HG02885 (cell line): ENCODE measurements around the gene HS3ST3A1.

ENCODE experiments used
- ATAC-seq: cut with Tn5 transposase; IDR thresholded peaks from one replicate; pipeline ENCODE4 v1.9.1; 2021; ENCODE audit warnings: mild to moderate bottlenecking; ENCODE audit not compliant: unreplicated experiment, poor library complexity

HS3ST3A1 gene

GRCh38 chr17:13541032-13541480, 60.7 kb downstream of the HS3ST3A1 start:
- ATAC-seq = no peak

- ATAC-seq = no peak
Measured at GRCh38 chr17:13540546-13540945, 61.2 kb downstream of the HS3ST3A1 start.

- ATAC-seq = no peak
Measured at GRCh38 chr17:13539421-13539820, 62.3 kb downstream of the HS3ST3A1 start.

- no peak for ATAC-seq
Measured at GRCh38 chr17:13538841-13539411, 62.8 kb downstream of the HS3ST3A1 start.

GRCh38 chr17:13537871-13538643, 63.7 kb downstream of the HS3ST3A1 start:
- no peak for ATAC-seq

GRCh38 chr17:13537167-13537731, 64.5 kb downstream of the HS3ST3A1 start:
- ATAC-seq = no peak

GRCh38 chr17:13534946-13535345, 66.8 kb downstream of the HS3ST3A1 start:
- no peak for ATAC-seq

- no peak for ATAC-seq
Measured at GRCh38 chr17:13531721-13532120, 70.0 kb downstream of the HS3ST3A1 start.

- no peak for ATAC-seq
Measured at GRCh38 chr17:13525876-13526275, 75.9 kb downstream of the HS3ST3A1 start.

- no peak for ATAC-seq
Measured at GRCh38 chr17:13523164-13523563, 78.6 kb downstream of the HS3ST3A1 start.

- no peak for ATAC-seq
Measured at GRCh38 chr17:13522749-13523148, 79.0 kb downstream of the HS3ST3A1 start.

GRCh38 chr17:13521784-13522183, 79.9 kb downstream of the HS3ST3A1 start:
- ATAC-seq = no peak

GRCh38 chr17:13520899-13521572, 80.7 kb downstream of the HS3ST3A1 start:
- ATAC-seq = no peak

GRCh38 chr17:13518261-13519000, 83.3 kb downstream of the HS3ST3A1 start:
- ATAC-seq = no peak

GRCh38 chr17:13513039-13513405, 88.7 kb downstream of the HS3ST3A1 start:
- no peak for ATAC-seq

- ATAC-seq = no peak
Measured at GRCh38 chr17:13510062-13510461, 91.7 kb downstream of the HS3ST3A1 start.

- ATAC-seq = no peak
Measured at GRCh38 chr17:13509527-13509926, 92.2 kb downstream of the HS3ST3A1 start.

- ATAC-seq = no peak
Measured at GRCh38 chr17:13508896-13509295, 92.8 kb downstream of the HS3ST3A1 start.

GRCh38 chr17:13503526-13503925, 98.2 kb downstream of the HS3ST3A1 start:
- ATAC-seq = no peak

GRCh38 chr17:13502263-13502662, 99.5 kb downstream of the HS3ST3A1 start:
- ATAC-seq = no peak
